GM18951 (cell line): ENCODE data around the gene NENF.
A peak's percentile ranks its signal among the peaks of the same experiment; 100 is the strongest.
"Not testable (repeated sequence)": the region's sequence is repeated elsewhere in the genome, so short reads cannot be mapped to it uniquely, and the experiment has no call there.

Experiments used
- POLR2A ChIP-seq: IDR thresholded peaks from 4 replicates; pipeline ENCODE4 v1.6.1; 2011; ENCODE audit warnings: mild to moderate bottlenecking; ENCODE audit not compliant: insufficient read length, insufficient read depth; ENCODE audit errors: extremely low read depth
- in situ Hi-C: fragments of 300-500 bp; cut with MboI; formaldehyde crosslinking; loops from one replicate; pipeline ENCODE4 v1.12.0; 2022; ENCODE audit warnings: low sequenced_read_pairs, mixed read lengths, inconsistent platforms; ENCODE audit not compliant: unreplicated experiment

The NENF gene

DNA sequence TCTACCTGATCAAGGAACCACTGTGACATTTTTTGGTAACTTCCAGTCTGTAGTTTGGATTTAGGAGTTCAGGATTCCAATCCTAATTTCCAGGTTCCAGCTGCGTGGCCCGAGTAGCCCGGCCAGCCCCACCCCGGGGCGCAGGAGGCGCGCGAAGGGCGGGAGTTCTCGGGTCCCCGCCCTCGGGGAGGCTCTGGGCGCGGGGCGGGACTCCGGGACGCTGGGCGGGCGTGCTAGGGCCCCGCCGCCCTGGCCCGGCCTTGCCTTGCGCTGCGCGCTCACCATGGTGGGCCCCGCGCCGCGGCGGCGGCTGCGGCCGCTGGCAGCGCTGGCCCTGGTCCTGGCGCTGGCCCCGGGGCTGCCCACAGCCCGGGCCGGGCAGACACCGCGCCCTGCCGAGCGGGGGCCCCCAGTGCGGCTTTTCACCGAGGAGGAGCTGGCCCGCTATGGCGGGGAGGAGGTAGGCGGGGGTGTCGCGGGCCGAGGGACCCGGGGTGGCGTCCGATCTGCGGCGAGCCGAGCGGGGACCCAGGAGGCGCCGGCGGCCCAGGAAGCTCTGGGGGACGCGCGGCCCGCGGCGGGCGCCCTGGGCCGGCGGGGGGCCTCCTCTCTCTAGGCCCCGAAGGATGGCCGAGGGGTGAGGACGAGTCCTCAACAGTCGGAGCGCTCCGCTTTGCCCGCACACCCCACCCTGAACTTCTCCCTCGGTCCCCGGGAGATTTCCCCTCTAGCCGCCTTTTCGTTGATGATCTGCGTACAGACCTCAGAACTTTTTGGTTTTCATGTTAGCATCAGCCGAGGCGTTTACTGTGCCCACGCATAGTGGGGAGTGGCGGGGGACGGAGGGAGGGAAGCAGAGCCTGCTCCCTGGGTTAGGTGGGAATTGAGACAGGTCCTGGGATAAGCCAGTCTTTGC is at the start of gene NENF:
TSS of gene NENF (plus strand) at position 260 of the 916 bp plus-strand sequence. CDS start at position 284, 24 bp downstream.
- TF ChIP-seq POLR2A: peak; percentile 91
- in situ Hi-C loops: no loop called here

DNA sequence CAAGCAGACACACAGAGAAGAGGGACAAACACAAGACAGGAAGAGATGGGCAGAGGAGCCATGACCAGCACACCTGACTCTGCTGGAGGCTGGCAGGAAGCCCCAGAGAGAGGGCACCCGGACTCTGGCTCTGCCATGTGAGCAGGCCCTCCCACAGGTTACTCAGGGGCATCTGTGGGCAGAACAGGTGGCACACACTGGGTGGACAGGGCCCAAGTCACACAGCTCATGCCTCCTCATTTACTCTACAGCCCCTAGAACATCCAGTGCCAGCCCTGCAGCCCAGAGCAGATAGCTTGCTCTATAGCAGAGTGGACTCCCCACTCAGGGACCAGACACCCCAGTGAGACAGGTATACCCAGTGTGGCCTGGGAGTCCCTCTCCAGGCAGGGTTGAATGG is 46.7 kb upstream of the NENF start:
- in situ Hi-C loops: no loop called here
- TF ChIP-seq POLR2A: no peak

DNA sequence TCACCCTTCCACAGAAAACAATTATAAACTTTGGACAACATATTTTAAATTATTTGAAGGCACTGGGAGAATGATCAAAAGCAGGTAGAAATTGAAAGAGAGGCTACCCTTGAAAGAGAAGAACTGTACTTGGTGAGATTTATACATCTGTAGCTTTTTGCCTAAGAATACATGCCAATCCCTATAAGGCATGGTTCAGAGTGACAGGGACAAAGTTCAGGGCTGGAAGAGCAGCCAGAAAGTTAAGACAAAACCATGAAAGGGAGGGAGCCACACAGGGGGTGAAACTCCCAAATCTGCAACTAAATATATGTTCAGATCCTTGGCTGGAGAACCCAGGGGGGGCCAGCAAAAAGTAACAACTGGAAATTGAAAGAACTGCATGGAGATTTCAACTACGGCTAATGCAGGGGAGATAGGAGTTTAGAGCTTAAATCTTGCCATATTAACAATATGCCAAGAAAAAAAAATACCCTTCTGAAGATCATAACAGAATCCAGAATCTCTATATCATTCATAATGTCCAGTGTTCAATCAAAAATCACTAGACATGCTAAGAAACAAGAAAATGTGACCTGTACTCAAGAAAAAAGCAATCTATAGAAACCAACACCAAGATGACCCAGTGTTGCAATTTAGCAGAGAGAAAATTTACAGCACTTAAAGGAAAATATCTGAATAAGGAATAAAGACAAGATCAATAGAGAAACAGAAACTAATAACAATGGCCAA is 43.6 kb upstream of the NENF start:
- no peak for TF ChIP-seq POLR2A
- in situ Hi-C loops: no loop called here

DNA sequence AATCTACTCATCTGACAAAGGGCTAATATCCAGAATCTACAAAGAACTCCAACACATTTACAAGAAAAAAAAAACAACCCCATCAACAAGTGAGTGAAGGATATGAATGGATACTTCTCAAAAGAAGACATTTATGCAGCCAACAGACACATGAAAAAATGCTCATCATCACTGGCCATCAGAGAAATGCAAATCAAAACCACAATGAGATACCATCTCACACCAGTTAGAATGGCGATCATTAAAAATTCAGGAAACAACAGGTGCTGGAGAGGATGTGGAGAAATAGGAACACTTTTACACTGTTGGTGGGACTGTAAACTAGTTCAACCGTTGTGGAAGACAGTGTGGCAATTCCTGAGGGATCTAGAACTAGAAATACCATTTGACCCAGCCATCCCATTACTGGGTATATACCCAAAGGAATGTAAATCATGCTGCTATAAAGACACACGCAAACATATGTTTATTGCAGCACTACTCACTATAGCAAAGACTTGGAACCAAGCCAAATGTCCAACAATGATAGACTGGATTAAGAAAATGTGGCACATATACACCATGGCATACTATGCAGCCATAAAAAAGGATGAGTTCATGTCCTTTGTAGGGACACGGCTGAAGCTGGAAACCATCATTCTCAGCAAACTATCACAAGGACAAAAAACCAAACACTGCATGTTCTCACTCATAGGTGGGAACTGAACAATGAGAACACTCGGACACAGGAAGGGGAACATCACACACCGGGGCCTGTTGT is 36.9 kb upstream of the NENF start:
- in situ Hi-C loops: not testable (repeated sequence)

DNA sequence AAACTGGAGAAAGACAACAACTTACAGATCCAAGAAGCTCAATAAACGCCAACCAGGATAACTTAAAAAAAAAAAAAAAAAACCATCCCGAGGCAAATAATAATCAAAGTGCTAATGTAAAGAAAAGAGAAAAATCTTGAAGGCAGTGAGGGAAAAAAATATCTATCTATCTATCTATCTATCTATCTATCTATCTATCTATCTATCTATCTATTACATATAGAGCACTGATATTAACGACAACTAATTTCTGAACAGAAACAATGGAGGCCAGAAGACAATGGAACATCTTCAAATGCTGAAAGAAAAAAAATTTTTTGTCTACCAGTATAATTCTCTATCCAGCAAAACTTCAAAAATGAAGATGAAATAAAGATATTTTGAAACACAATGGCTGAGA is 36.1 kb upstream of the NENF start:
- in situ Hi-C loops: no loop called here
- no peak for TF ChIP-seq POLR2A

DNA sequence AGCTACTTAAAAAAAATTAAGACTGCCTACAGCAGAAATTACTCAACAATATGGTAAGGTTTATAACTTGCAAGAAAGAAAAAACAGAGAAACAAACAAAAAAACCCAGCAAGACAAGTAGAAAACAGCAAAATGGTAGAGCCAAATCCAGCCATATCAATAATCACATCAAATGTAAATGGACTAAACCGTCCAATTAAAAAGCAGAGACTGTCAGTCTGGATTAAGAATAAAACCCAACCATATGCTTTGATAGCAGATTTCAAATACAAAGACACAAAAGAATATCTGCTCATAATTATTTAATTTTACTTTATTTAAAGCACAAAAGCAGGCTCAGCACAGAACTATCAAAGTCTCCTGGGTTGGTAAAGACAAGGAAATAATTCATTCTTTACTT is 35.5 kb upstream of the NENF start:
- in situ Hi-C loops: no loop called here
- TF ChIP-seq POLR2A: no peak

DNA sequence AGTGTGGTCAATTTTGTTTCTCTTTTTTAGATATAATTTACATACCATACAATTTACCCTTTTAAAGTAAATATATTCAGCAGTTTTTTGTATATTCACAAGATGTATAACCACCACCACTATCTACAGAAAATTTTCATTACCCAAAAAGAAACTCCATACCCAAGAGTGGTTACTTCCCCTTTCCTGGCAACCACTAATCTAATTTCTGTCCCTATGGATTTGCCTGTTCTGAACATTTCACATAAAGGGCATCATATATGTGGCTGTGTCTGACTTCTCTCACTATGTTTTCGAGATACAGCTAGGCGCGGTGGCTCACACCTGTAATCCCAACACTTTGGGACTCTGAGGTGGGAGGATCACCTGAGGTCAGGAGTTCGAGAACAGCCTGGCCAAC is 31.7 kb upstream of the NENF start:
- in situ Hi-C loops: no loop called here
- no peak for TF ChIP-seq POLR2A

DNA sequence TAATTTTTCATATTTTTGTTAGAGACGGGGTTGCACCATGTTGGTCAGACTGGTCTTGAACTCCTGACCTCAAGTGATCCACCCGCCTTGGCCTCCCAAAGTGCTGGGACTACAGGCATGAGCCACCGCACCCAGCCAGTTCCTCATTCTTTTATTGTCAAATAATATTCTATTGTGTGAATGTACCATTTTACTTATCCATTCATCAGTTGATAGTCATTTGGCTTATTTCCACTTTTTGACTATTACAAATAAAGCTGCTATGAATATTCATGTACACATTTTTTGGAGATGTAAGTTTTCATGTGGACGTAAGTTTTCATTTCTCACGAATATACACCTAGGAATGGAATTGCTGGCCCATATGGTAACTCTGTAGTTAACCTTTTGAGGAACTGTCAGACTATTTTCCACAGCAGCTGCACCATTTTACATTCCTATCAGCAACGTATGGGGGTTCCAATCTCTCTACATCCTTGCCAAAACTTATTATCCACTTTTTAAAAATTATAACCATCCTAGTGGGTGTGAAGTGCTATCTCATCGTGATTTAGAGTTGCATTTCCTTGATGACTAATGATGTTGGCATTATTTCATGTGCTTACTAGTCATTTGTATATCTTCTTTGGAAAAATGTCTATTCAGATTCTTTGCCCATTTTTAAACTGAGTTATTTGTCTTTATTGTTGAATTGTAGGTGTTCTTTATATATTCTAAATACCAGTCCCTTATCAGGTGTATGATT is 30.7 kb upstream of the NENF start:
- TF ChIP-seq POLR2A: no peak
- in situ Hi-C loops: no loop called here

DNA sequence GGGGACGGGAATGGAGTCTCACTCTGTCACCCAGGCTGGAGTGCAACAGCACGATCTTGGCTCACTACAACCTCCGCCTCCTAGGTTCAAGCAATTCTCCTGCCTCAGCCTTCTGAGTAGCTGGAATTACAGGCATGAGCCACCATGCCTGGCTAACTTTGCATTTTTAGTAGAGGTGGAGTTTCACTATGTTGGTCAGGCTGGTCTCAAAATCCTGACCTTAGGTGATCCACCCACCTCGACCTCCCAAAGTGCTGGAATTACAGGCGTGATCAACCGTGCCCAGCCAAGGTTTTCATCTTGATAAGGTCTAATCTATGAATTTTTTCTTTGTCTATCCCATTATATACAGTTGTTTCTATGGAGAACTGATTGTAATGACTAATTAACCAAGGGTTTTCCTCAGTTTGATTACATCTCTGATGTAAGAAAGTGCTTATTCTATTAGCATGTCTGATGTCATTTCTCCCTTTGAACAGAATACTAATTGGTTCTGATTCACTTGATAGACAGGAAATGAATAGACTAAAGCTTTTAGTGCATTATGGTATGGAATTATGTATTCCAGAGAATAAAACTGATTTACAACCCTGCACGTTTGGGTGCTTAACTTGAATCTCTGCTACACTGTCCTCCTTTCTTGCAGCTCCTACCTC is 29.9 kb upstream of the NENF start:
- TF ChIP-seq POLR2A: no peak
- in situ Hi-C loops: no loop called here

DNA sequence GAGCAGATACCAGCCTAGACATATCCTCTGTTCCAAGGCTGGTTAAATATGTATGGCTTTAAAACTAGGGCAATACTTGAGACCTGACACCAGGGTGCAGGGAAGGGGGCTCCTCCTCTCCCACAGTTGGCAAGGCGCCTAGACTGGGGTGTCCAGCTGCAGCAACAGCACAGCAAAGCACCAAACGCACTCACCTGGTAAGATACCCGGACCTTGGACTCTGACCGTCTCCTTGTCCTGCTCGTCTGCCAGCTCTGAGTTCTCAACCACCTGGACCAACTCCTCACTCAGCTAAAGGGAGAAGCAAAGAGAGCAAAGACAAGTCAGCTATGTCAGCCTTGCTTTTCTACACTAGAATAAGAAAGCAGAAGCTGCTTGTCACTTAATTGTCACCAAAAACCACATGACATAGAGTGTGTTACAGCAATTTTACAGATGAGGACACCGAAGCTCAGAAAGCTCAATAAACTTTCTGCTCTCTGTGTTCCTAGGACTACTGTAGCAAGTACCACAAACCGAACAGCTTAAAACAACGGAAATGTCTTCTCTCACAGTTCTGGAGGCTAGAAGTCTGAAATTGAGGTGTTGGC is 22.4 kb upstream of the NENF start:
- in situ Hi-C loops: no loop called here
- TF ChIP-seq POLR2A: no peak

DNA sequence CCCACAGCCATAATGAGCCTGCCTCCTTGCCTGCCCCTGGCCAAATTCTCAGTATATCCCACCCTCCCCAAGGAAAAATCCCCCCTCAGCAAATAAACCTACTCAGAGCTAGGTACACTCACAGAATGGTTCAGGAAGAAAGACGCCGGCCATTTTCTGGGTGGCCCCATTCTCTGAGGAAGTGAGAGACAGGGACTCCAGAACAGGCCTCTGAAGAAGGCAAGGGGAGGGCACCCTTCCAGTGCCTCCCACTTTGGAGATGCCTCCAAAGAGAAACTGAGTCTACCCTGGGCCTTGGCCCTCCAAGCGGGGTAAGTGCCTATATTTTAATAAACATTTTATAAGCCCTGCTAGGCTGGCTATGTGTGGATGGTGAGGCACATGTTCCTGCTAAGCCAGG is 20.3 kb upstream of the NENF start:
- in situ Hi-C loops: no loop called here
- no peak for TF ChIP-seq POLR2A

DNA sequence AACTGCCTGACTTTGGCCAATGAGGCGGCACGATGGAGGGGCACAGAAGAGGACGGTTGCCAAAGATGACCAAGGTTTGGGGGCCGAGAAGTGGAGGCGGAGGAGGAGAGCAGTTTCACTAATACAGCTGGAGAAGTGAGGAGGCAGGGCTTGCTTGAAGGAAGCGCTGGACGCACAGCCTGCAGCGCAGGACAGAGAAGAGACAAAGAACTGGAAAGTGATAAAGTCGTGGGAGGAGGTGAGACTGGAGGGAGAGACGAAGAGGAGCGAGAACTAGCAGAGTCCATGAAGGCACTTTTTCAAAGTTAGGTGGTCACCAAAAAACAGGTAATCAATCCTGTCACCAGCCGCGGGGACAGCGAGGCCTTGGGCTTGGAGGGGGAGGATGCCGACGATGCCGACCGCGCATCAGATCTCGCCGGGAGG is 18.8 kb upstream of the NENF start:
- no peak for TF ChIP-seq POLR2A
- in situ Hi-C loops: no loop called here
